ENCODE data around the gene SPATA13.

DNA sequence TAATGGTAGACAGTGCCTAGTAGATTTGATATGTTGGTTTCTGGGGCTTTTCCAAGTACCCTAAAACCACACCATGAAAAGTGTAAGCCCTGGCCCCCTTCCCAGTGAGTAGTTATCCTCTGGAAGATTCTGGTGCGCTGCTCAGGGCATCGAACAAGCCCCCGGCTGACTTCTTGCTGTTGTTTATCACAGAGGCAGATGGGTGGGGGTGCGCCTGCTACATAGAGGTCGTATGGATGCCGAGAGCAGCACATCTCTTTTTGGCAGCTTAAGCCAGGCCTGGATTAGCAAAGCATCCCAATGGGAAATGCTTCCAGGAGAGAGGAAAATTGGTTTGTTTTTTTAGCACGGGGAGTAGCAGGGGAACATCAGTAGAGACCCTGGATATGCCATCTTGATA is 26.3 kb upstream of the SPATA13 start:
- TF ChIP-seq, protein P1, sequence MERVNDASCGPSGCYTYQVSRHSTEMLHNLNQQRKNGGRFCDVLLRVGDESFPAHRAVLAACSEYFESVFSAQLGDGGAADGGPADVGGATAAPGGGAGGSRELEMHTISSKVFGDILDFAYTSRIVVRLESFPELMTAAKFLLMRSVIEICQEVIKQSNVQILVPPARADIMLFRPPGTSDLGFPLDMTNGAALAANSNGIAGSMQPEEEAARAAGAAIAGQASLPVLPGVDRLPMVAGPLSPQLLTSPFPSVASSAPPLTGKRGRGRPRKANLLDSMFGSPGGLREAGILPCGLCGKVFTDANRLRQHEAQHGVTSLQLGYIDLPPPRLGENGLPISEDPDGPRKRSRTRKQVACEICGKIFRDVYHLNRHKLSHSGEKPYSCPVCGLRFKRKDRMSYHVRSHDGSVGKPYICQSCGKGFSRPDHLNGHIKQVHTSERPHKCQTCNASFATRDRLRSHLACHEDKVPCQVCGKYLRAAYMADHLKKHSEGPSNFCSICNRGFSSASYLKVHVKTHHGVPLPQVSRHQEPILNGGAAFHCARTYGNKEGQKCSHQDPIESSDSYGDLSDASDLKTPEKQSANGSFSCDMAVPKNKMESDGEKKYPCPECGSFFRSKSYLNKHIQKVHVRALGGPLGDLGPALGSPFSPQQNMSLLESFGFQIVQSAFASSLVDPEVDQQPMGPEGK (CRISPR knock-in tag; IDR thresholded peaks at IDR 0.05; ENCODE audit: borderline replicate concordance): no peak
- no peak for TF ChIP-seq ZNF565 (CRISPR knock-in tag; conservative IDR thresholded peaks at IDR 0.05; ENCODE audit: low read depth)
- TF ChIP-seq, protein P2, sequence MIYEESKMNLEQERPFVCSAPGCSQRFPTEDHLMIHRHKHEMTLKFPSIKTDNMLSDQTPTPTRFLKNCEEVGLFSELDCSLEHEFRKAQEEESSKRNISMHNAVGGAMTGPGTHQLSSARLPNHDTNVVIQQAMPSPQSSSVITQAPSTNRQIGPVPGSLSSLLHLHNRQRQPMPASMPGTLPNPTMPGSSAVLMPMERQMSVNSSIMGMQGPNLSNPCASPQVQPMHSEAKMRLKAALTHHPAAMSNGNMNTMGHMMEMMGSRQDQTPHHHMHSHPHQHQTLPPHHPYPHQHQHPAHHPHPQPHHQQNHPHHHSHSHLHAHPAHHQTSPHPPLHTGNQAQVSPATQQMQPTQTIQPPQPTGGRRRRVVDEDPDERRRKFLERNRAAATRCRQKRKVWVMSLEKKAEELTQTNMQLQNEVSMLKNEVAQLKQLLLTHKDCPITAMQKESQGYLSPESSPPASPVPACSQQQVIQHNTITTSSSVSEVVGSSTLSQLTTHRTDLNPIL (CRISPR knock-in tag; IDR thresholded peaks at IDR 0.05; ENCODE audit: low read depth): no peak
- TF ChIP-seq CSDC2 (CRISPR knock-in tag; IDR thresholded peaks at IDR 0.05): no peak
- no peak for TF ChIP-seq ZFP3 (CRISPR knock-in tag; IDR thresholded peaks at IDR 0.05)
- no peak for TF ChIP-seq ZNF8 (CRISPR knock-in tag; IDR thresholded peaks at IDR 0.05)
- no peak for TF ChIP-seq ZFP30 (CRISPR knock-in tag; IDR thresholded peaks at IDR 0.05)
- no peak for TF ChIP-seq ARNTL (CRISPR knock-in tag; IDR thresholded peaks at IDR 0.05; ENCODE audit: borderline replicate concordance, low read depth)
- no peak for TF ChIP-seq RARB (CRISPR knock-in tag; IDR thresholded peaks at IDR 0.05)

Data from SK-N-SH treated with all-trans-retinoic acid at 6 μM for 48 hours (cell line).